ENCODE measurements around the gene GABRQ.

The GABRQ gene

DNA sequence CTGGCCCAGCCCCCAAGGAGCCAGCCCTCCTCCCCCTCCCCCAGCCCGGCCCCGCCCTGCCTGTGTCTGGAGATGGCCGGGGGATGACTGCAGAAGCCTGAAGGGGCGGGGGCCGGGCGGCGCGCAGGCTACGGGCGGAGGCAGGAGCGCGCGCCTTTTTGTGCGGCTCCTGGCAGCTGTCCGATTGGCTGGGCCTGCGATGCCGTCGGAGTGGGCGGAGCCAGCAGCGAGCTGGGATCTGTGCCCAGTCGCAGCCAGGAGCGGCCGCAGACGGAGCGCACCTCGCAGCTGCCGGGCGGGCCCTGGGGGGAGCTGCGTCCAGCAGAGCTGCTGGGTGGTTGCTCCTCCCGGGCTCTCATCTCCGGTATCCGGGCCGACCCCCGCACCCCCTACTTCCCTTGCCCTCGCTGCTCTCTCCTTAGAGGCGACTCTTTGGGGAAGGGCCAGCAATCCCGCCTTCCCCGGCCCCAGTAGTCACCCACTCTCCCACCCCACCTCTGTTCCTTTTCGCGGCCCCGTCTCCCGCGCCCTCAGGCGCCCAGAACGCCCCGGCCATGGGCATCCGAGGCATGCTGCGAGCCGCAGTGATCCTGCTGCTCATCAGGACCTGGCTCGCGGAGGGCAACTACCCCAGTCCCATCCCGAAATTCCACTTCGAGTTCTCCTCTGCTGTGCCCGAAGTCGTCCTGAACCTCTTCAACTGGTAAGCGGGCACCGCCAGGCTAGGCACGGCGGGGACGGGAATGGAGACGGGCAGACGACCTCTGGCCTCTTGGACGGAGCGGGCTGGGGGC, at the start of gene GABRQ:
Gene GABRQ (plus strand): TSS at position 247 of the 794 bp plus-strand sequence. CDS start 308 bp downstream, at position 555.
- peak; percentile 12 for DNase-seq

DNA sequence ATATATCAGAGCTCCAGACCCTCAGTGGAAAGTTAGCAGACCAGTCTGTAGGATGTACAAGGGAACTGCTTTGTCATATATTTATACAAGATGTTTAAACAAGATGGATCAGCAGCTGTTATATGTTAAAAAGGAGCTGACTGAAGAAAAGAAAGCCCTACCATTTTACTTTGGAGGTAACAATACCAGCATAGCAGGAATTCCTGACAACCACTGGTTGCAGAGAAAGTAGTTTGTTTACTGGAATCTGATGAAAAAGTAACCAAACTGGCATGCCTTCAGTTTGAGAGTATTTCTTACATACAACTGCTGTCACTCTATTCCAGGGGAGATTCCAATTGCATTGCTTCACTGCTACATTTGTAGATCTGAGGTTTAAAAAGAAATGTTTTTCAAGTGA, 49.5 kb upstream of the GABRQ start:
- DNase-seq, result no peak

DNA sequence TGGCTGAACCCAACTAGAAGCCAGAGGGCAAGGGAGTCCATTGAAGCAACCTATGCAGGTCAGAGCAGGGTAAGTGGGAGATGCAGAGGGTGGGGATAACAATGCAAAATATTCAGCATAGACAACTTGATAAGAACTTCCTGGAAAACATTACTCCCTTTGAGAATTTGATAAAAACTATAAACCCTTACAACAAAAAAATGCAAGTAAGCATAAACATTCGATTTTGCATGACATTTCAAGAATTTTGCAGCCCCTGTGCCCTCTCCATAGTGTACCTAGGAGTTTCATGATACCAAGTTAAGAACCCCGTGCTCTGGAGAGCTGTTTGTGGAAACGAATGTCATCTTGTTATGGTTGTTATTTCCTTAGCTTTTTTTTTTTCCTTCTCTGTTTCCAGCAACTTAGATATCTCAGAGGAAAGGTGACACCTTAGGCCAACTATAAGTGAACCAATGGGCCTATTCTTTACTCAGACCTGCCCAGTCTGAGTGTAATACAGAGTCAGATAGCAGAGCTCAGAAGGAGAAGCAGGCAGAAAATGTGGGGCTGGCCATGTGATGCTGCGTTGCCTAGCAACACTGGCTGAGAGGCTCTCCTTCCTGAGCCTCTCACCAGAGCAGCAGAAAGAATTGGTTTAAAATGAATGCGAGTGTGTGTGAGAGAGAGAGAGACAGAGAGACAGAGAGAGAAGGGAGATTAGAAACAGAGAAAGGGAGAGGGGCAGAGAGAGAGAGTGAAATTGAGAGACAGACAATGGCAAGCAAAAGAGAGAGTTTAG, 36.7 kb upstream of the GABRQ start:
- DNase-seq, result no peak

DNA sequence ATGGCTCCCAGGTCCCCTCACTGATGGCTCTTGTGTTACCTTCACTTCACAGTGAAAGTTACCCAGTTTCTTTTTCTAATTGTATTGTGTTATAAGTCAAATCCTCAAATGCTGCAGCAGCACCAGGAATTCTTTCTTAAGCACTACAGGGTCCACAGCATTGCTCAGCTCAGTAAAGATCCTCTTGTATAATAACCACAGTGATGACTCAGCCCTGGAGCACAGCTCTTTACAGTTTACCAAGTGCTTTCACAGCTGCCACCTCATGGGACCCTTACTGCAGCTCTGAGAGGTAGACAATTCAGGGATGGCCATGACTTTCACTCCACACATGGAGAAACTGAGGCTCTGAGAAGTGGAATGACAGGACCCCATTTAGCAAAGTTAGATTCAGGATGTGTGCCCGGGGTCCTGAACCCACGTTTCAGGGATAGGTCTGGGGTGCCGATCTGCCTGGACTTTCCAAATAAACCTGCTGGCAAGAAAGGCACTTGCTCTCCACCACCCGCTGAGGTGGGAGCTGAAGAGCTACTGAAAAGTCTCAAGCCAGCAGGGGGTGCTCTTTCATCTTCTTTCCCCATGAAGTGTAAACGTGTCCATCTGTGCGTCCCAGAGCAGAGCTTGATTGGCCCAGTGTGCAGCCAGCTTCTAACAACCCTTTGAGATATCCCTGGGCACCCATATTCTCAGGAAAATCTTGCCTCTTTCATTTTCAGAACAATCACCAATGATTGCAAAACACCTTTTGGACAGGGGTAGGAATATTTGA, 35.7 kb upstream of the GABRQ start:
- DNase-seq, result no peak

DNA sequence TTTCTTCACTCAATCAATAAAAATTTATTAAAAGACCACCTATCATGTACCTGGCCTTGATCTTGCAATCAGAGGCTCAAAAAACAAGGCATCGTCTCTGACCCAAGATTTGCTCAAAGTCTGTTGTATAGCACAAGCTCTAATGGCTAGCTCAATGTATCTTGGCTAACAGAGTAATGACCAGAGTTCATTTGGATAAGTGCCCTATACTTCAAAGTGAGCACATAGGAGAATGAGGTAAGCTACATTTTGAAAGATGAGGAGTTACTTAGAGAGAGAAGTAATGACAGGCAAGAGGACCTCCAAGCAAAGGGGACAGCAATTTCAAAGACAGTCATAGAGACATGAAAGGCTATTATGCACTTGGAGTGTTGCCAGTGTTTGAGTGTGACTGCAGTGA, 22.9 kb upstream of the GABRQ start:
- DNase-seq, result no peak

DNA sequence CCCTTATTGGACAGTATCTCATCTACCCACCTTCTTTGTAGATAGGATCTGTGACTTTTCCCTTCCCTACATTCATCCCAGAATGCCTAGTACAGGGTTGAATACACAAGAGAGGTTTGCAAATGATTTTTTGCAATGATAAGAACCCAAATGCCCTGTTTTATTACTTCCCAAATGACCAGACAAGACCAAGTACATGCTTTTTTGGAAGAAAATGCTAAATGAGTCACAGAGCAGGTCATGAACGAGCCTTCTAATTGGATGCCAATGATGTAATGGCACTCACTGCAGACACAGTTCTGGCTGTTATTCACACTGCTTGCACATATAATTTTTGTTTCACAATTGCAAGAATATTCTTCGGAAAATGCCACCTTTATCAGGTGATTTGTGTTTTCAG, 17.8 kb upstream of the GABRQ start:
- no peak for DNase-seq

DNA sequence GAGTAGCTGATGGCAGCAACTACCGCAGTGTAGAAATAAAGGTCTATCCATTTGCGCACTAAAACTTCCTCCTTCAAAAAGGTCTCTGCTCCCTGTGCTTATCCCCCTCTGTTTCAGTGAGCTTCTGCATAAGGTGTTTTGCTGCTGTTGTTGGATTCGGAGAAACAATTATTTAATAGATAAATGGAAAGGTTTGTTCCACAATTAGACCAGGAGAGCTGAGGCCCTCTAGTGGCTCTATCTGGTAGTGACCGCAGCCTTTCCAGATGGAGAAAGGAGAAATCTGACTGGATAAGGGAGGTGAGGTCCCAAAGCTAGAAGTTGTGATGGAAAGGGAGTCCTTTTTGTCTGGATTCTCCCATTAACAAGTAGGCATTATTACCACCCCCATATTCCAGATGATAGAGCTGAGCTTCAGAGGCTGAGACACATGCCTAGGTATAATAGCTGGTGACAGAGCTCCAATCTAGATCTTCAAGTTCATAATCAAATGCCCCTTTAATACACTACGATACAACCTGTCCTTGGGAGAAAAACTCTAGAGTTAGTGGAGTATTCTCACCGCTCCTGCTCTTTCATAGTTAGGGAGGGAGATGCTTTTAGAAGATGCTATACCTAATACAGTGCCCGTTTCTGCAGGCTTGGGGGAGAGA, 5.1 kb upstream of the GABRQ start:
- DNase-seq, result peak; percentile 2

DNA sequence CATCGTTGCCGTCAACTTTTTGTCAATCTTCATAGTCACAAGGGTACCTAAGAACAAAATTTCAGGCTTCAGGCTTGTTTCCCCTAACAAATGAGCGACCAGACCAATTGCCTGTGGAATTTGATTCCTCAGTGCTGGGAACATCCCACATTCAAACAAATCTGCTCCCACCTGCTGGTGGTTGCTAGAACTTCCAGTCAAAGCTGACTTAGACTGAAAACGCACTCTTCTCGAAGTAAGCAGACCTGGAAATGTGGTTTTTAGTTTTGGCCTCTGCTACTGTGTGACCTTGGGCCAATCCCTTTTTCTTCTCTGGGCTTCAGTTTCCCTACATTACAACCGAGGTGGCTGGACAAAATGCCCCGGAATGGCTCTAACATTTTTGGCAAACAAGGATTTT, 1.8 kb upstream of the GABRQ start:
- DNase-seq, result peak; percentile 4

DNA sequence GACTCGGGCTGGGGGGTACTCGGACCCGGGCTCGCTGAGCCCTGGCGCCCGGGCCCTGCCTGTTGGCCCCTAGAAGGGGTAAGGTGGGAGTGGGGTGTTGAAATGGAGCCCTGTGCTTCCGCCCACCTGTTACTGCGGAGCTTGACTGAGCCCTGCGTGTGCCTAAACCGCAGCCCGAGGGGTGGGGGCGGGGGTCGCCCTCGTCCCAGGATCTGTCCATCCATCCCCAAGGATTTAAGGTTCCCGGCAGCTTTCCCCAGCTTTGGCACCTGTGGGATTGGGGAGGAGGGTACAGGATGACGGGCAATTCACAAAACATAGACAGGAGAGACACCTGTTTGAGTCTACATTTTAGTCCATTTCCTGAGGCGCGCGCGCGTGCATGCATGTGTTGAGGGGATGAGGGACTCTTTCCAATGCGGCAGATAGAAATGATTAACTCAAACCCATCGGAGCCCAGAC, 779 bp downstream of the GABRQ start:
- no peak for DNase-seq

DNA sequence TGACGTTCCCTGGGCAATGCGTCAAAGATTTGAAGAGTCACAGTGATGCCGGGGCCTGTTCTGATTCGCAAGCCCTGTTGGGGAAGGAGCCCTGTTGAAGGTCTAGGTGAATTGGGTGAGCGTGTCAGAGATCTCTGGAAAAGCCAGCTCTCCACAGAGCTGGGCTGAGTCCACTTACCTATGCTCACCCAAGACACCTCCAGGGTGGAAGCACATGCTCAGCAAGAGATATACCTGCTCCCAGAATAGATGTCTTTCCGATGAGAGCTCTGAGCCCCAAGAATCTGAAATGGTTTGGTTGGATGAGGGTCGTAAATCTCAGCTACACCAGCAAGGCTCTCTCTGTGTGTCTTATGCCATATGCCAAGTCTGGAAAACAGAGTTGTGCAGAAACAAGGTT, 1.7 kb downstream of the GABRQ start:
- no peak for DNase-seq

DNA sequence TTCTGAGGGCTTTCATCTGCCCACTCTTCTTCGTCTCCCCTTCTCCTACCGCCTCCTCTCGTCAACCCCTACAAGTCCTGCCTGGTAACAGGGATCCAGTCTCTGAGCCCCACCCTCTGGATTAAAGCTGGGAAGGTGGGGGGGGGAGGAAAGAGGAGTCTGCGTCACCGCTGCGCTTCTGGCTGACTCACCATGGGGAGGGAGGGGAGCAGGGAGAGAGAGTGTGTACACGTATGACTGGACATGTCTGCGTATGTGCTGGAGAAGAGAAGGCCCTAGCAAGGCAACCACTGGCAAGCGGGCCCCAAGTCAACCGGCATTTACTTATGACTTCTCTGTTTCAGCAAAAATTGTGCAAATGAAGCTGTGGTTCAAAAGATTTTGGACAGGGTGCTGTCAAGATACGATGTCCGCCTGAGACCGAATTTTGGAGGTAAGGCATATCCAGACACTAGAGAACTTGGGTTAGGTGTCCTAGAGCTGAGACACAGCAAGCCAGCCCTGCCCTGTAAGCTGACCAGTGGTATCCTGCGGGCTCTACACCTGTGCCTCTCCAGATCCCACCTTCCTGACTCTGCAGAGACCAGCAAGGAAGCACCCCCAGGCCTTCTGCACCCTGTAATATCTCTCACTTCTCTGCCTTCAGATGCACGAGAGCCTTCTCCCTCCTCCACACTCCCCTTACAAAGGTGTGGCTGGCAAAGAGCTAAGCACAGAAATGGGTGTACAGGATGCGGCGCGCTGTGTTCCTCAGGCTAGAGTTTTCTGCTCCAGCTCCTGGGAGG, 2.5 kb downstream of the GABRQ start:
- DNase-seq, result no peak

DNA sequence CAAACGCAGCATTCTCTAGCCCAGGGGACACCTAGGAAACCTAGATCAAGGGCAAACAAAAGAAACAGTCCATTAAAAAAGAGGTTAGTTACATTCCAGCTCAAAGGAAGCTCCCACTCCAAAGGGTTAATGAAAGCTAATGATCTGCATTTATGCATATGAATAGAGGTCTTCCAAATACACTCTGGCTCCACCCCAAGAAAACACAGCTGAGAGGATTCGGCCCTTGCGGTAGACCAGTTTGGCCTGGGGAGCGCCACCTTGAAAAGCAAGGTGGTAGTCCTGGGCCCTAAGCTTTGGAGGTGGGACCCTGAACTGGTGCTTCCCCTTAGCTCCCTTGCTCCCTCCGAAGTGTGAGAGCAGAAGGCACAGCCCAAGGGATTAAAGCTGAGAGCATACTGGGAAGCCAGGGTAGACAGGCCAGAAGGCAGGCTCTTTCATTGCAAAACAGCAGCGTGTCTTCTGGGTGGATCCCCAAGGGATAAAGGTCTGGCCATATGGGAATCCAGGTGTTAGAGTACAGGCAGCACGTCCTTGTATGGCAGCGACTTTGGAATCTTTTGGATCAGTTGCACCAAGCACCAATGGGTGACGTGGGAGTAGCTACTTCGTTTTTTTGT, 3.7 kb downstream of the GABRQ start:
- no peak for DNase-seq

DNA sequence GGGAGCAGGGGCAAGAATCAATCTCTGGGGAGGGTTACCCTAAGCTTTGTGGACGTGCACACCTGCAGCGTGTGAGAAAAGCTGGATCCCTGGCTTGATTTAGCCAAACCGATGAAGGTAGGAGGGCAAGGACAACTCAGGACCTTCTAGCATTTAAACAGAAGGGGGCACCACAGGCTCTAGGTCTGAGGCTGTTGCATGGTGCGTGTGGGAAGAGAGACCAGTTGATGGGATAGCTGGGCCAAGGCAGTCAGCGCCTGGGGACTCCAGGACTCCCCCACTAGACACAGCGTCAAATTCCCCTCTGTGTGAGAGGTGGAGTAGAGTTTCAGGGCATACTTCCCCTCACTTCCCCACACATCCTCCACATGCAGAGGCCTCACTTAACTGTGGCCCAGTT, 4.3 kb downstream of the GABRQ start:
- DNase-seq, result no peak

DNA sequence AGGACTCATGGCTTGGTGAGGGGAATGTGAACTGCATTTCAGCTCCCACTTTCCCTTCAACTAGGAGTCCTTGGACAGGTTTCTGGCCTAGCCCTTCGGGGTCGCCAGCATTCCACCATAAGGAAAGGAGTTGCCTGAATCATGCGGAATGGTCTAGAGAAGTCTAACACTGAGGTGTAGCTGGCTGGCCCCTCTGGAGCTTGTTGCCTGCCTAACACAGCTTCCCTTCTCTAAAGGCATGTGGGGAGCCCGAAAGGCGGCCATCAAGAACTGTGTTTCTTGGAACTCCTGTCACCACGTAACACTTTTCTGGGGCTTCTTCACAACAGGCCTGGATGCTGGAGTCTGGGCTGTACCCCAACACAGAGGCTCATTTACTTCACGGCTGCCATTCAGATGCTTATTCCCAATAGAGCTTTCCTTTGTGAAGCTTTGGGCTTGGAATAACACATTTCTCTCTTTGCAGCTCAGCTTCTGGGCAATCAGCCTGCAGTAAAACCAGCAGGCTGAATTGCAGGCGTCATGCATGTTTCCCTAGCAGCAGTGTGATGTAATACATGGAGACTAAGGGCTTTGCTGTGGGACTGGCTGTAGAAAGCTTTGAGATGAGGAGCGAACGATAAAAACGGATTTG, 5.4 kb downstream of the GABRQ start:
- no peak for DNase-seq

DNA sequence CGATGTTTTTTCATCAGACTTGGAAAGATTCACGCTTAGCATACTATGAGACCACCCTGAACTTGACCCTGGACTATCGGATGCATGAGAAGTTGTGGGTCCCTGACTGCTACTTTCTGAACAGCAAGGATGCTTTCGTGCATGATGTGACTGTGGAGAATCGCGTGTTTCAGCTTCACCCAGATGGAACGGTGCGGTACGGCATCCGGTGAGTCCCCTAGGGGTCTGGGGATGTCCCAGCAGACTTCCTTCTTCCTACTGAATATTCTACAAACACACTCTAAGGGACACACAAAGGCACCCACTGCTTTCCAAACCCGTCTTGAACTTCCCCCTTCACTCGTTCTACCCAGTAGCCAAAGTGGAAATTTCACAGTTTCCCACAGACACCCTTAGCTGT, 9.3 kb downstream of the GABRQ start:
- no peak for DNase-seq

DNA sequence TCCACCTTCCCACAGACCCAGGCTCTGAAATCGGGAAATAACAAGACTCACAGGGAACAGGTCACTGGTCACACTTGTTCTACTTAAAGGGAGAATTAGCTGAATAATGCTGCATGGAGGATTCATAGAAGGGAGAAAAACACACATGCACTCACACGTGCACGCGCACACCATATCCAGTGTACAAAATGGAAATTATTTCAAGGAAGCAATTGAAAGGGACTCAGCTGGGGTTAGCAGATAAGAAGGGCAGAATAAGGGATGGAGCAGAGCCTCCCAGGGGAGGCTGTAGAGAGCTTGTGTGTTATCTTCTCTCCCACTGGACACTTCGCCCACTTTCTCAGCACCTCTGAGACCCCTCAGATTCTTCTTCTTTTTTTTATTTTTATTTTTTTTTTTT, 10.3 kb downstream of the GABRQ start:
- DNase-seq, result no peak

DNA sequence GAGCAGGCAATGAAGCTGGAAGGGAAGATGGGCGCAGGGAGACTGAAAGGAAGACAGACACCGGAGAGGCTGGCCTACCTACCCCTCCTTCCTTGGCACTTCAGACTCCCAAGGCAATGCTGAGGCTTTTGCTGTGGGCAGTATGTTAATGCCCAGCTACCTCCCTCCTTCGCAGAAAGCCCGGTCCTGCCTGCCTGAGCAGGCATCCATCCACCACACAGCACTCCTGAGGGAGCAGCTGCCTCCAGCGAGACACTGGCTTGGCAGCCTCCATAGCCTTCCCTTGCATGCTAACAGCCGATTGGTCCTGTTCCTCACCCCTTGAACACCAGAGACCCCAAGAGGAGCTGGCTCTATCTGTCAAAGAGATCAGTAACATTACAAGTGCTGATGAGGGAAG, 14.4 kb downstream of the GABRQ start:
- DNase-seq, result no peak

DNA sequence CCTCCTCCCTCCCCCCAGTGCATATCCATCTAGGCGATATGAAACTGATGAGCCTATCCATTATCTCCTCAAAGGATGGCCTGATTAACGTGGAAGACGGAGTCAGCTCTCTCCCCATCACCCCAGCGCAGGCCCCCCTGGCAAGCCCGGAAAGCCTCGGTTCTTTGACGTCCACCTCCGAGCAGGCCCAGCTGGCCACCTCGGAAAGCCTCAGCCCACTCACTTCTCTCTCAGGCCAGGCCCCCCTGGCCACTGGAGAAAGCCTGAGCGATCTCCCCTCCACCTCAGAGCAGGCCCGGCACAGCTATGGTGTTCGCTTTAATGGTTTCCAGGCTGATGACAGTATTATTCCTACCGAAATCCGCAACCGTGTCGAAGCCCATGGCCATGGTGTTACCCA, 14.8 kb downstream of the GABRQ start:
- no peak for DNase-seq

DNA sequence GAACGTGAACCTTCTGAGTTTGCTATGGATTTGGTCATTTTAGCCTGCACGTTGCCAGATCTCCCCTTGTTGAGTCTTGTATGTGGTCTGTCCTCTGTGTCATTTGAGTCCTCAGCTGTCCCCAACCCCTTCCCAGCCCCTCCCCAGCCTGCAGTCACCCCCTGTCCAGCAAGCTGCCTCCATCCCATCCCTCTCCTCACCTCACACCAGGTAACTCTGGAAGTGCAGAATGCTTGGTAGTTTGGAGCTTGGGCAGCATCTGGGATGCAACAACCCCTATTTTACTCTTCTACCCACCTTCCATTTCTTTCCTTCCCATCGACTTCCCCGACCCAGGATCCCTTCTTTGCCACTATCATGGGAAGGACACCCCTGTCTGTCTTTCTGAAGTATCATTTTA, 18.4 kb downstream of the GABRQ start:
- no peak for DNase-seq

DNA sequence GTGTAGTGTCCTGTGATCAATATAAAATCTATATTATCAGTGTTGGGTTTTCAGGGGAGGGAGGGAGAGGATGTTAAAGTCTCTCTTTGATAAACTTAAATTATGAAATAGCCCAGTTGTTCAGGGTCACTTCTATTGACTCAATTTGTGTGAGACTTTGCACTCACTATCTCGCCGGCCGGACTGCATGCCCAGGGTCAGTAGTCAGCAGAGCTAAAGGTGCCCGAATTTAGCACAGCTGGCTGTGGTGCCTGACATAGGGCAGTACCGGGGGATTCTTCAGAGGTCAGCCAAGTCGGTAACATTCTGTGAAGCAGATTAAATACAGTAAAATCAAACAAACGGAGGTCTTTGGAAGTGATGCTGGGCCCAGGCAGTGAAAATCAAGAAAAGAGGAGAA, 19.2 kb downstream of the GABRQ start:
- no peak for DNase-seq

DNA sequence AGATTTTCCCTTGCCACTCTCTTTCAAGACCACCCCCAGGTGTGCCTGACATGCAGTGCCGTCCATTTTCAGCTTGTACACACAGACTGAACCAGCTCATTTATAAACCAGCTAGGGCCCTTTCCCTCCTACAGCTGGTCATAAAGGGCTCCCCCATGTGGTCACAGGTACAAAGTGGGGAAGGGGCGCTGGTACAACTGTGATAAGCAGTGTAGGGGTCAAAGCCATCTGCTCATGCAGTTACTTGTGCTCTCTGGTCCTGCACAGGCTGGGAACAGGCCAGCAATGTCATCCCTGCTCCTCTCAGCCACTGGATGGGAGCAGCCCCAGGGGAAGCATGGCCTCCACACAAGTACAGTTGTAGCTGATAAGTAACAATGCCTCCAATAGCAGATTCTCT, 20.6 kb downstream of the GABRQ start:
- no peak for DNase-seq

Measured in NCI-H2029 treated with DMSO at 0.1 percent for 48 hours (cell line).